ENCODE results near the gene USP10.

The USP10 gene

DNA sequence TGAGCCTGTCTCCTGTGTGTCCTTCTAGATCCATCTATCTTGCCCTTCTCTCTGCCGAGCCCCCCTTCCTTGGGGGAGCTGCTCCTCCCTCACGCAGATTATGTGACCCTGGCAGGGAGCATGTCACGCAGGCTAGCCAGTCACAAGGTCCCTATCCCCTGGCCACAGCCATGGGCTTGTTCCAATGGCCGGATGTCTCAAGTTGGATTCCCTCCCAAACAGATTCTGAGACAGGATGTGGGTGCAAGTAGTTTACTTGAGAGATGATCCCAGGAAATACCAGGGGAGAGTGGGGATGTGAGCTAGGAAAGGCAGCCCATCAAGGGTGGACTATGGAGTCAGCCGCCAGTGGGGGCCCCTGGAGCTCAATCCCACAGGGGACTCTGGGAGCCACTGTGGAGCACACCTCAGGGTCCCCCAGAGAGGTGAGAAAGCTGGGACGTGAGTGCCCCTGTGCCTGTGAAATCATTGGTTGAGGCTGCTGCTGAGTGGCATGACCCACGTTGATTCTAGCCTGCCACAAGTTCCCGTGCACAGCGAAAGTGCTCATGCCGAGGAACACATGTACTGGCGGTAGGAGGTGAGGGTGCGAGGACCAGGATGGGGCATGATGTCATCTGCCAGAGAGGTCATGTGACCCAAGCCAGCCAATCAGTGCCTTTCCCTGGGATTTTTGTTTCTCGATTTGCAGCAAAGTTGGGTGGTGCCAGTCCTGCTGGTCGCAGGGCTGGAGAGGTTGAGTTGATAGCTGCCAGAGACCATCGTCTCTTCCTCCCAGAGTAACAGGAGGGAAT lies 113.5 kb downstream of the USP10 start:
- TF ChIP-seq SNAI2 (CRISPR knock-in tag; IDR thresholded peaks at IDR 0.05) (no peak), ZFP3 (CRISPR knock-in tag; IDR thresholded peaks at IDR 0.05) (no peak)
- ATAC-seq, result no peak

DNA sequence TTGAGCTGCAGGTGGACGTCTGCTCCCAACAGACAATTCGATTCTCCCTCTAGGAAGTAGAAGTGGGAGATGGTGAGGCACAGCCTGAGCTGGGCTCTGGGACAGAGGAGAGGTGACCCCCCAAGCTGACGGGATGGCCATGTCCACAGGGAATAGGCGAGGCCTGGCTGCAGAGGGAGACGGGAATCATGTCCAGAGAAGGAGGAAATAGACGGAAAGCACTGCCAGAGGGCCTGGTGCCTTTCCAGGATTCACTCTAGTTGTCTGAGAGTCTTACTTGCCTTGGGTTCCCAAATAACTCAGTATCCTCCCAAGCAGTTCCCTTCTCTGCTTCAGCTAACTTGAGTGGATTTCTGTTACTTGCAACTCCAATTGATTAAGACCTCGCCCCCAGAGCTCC lies 115.7 kb downstream of the USP10 start:
- ATAC-seq, result no peak
- TF ChIP-seq ESRRG (CRISPR knock-in tag; IDR thresholded peaks at IDR 0.05) (no peak), SNAI2 (CRISPR knock-in tag; IDR thresholded peaks at IDR 0.05) (no peak), ZFP3 (CRISPR knock-in tag; IDR thresholded peaks at IDR 0.05) (no peak), PPARA (CRISPR knock-in tag; IDR thresholded peaks at IDR 0.05; ENCODE audit: borderline replicate concordance) (no peak), TCF4 (CRISPR knock-in tag; IDR thresholded peaks at IDR 0.05; ENCODE audit: borderline replicate concordance) (no peak), OSR1 (CRISPR knock-in tag; IDR thresholded peaks at IDR 0.05) (no peak), ZC3H10 (CRISPR knock-in tag; IDR thresholded peaks at IDR 0.05) (no peak), RARB (CRISPR knock-in tag; IDR thresholded peaks at IDR 0.05) (no peak), ARNTL (CRISPR knock-in tag; IDR thresholded peaks at IDR 0.05; ENCODE audit: borderline replicate concordance, low read depth) (no peak), ZFP30 (CRISPR knock-in tag; IDR thresholded peaks at IDR 0.05) (no peak), BACH2 (CRISPR knock-in tag; IDR thresholded peaks at IDR 0.05; ENCODE audit: borderline replicate concordance) (no peak)
- TF ChIP-seq, protein P1, sequence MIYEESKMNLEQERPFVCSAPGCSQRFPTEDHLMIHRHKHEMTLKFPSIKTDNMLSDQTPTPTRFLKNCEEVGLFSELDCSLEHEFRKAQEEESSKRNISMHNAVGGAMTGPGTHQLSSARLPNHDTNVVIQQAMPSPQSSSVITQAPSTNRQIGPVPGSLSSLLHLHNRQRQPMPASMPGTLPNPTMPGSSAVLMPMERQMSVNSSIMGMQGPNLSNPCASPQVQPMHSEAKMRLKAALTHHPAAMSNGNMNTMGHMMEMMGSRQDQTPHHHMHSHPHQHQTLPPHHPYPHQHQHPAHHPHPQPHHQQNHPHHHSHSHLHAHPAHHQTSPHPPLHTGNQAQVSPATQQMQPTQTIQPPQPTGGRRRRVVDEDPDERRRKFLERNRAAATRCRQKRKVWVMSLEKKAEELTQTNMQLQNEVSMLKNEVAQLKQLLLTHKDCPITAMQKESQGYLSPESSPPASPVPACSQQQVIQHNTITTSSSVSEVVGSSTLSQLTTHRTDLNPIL (CRISPR knock-in tag; IDR thresholded peaks at IDR 0.05; ENCODE audit: low read depth), result no peak
- TF ChIP-seq, protein P2, sequence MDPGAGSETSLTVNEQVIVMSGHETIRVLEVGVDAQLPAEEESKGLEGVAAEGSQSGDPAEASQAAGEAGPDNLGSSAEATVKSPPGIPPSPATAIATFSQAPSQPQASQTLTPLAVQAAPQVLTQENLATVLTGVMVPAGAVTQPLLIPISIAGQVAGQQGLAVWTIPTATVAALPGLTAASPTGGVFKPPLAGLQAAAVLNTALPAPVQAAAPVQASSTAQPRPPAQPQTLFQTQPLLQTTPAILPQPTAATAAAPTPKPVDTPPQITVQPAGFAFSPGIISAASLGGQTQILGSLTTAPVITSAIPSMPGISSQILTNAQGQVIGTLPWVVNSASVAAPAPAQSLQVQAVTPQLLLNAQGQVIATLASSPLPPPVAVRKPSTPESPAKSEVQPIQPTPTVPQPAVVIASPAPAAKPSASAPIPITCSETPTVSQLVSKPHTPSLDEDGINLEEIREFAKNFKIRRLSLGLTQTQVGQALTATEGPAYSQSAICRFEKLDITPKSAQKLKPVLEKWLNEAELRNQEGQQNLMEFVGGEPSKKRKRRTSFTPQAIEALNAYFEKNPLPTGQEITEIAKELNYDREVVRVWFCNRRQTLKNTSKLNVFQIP (CRISPR knock-in tag; IDR thresholded peaks at IDR 0.05; ENCODE audit: borderline replicate concordance, low read depth), result no peak
- TF ChIP-seq, protein P3, sequence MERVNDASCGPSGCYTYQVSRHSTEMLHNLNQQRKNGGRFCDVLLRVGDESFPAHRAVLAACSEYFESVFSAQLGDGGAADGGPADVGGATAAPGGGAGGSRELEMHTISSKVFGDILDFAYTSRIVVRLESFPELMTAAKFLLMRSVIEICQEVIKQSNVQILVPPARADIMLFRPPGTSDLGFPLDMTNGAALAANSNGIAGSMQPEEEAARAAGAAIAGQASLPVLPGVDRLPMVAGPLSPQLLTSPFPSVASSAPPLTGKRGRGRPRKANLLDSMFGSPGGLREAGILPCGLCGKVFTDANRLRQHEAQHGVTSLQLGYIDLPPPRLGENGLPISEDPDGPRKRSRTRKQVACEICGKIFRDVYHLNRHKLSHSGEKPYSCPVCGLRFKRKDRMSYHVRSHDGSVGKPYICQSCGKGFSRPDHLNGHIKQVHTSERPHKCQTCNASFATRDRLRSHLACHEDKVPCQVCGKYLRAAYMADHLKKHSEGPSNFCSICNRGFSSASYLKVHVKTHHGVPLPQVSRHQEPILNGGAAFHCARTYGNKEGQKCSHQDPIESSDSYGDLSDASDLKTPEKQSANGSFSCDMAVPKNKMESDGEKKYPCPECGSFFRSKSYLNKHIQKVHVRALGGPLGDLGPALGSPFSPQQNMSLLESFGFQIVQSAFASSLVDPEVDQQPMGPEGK (CRISPR knock-in tag; IDR thresholded peaks at IDR 0.05; ENCODE audit: borderline replicate concordance), result no peak
- TF ChIP-seq, protein P4, sequence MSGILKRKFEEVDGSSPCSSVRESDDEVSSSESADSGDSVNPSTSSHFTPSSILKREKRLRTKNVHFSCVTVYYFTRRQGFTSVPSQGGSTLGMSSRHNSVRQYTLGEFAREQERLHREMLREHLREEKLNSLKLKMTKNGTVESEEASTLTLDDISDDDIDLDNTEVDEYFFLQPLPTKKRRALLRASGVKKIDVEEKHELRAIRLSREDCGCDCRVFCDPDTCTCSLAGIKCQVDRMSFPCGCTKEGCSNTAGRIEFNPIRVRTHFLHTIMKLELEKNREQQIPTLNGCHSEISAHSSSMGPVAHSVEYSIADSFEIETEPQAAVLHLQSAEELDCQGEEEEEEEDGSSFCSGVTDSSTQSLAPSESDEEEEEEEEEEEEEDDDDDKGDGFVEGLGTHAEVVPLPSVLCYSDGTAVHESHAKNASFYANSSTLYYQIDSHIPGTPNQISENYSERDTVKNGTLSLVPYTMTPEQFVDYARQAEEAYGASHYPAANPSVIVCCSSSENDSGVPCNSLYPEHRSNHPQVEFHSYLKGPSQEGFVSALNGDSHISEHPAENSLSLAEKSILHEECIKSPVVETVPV (CRISPR knock-in tag; IDR thresholded peaks at IDR 0.05), result no peak

DNA sequence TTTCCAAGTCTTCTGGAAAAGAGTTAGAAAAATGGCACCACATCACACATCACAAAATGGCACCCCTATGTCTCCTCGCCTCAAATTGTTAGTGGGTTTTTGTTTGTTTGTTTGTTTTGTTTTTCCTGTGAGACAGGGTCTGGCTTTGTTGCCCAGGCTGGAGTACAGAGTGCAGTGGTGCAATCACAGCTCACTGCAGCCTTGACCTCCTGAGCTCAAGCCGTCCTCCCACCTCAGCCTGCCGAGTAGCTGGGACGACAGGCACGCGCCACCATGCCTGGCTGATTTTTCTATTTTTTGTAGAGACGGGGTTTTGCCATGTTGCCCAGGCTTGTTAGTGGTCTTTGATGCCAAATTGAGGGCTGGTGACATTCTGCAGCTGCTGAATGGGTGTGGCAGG lies 116.2 kb downstream of the USP10 start:
- no peak for ATAC-seq
- no peak for TF ChIP-seq ZFP30 (CRISPR knock-in tag; IDR thresholded peaks at IDR 0.05)
- TF ChIP-seq, protein P5, sequence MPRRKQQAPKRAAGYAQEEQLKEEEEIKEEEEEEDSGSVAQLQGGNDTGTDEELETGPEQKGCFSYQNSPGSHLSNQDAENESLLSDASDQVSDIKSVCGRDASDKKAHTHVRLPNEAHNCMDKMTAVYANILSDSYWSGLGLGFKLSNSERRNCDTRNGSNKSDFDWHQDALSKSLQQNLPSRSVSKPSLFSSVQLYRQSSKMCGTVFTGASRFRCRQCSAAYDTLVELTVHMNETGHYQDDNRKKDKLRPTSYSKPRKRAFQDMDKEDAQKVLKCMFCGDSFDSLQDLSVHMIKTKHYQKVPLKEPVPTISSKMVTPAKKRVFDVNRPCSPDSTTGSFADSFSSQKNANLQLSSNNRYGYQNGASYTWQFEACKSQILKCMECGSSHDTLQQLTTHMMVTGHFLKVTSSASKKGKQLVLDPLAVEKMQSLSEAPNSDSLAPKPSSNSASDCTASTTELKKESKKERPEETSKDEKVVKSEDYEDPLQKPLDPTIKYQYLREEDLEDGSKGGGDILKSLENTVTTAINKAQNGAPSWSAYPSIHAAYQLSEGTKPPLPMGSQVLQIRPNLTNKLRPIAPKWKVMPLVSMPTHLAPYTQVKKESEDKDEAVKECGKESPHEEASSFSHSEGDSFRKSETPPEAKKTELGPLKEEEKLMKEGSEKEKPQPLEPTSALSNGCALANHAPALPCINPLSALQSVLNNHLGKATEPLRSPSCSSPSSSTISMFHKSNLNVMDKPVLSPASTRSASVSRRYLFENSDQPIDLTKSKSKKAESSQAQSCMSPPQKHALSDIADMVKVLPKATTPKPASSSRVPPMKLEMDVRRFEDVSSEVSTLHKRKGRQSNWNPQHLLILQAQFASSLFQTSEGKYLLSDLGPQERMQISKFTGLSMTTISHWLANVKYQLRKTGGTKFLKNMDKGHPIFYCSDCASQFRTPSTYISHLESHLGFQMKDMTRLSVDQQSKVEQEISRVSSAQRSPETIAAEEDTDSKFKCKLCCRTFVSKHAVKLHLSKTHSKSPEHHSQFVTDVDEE (CRISPR knock-in tag; IDR thresholded peaks at IDR 0.05), result no peak
- TF ChIP-seq, protein P4 (CRISPR knock-in tag; IDR thresholded peaks at IDR 0.05), result no peak
- TF ChIP-seq, protein P3 (CRISPR knock-in tag; IDR thresholded peaks at IDR 0.05; ENCODE audit: borderline replicate concordance), result no peak

All from SK-N-SH treated with all-trans-retinoic acid at 6 μM for 48 hours (cell line).